Stomach (tissue), 4 donors: ENCODE results near the gene ENPP1.

ENCODE experiments used
- POLR2A ChIP-seq, 4 donors: fragments of 450-650 bp; IDR thresholded peaks; one replicate each; pipeline ENCODE4 v1.6.1; 2016; ENCODE audit warnings: antibody characterized with exemption in 4 of 4, control low read depth in 2 of 4, mild to moderate bottlenecking in 1 of 4, moderate library complexity in 1 of 4
- TF ChIP-seq, protein P1 (sequence below), 7 experiments: fragments of 450-650 bp in 4 of 7; fragments of 200-600 bp in 3 of 7; sonication (generic) in 3 of 7; IDR thresholded peaks; one replicate each; pipeline ENCODE4 v1.5.1; 2016 to 2019; ENCODE audit warnings: antibody characterized with exemption in 7 of 7, control low read depth in 2 of 7, mild to moderate bottlenecking in 1 of 7

DNA sequence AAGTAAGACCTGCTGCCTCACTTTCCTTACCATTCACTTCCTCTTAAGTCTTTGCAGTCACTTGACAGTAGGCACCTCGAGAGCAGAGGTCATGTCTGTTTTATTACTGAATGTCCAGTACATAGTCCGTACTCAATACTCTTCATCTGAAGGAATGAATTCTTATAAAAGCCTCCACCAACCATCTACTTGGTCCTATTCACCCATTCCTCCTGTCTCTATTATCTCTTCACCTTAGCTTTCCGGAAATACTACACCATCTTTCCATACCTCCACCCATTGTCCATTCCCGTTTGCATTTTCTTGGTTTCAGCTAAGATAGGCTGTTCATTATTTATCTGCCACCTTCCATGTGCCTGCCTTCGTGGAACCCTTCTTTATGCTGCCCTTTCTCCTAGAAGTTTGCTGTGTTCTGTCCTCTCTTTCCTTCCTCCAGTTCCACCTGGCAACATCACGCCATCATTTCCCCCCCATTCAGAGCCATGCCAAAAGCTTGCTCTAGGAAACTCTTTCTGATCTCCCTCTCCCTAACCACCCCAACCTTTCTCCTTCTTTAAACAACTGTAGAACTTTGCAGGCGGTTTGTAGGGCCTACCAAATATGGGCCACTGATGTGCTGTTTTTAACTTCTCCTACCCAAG, 38.3 kb downstream of the ENPP1 start:
- TF ChIP-seq, protein P1, sequence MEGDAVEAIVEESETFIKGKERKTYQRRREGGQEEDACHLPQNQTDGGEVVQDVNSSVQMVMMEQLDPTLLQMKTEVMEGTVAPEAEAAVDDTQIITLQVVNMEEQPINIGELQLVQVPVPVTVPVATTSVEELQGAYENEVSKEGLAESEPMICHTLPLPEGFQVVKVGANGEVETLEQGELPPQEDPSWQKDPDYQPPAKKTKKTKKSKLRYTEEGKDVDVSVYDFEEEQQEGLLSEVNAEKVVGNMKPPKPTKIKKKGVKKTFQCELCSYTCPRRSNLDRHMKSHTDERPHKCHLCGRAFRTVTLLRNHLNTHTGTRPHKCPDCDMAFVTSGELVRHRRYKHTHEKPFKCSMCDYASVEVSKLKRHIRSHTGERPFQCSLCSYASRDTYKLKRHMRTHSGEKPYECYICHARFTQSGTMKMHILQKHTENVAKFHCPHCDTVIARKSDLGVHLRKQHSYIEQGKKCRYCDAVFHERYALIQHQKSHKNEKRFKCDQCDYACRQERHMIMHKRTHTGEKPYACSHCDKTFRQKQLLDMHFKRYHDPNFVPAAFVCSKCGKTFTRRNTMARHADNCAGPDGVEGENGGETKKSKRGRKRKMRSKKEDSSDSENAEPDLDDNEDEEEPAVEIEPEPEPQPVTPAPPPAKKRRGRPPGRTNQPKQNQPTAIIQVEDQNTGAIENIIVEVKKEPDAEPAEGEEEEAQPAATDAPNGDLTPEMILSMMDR (IDR thresholded peaks at IDR 0.05): no peak
- no peak for TF ChIP-seq POLR2A (IDR thresholded peaks at IDR 0.05)
